ENCODE results near the gene DDX18.

DDX18 gene

GRCh38 chr2:117854610-117855009 is 40.1 kb downstream of the DDX18 start:
- no peaks in the 10 kb centered on the region for H3K79me2 ChIP-seq (ENCODE audit: insufficient read depth, low read length)
- H3K9ac ChIP-seq (ENCODE audit: low read length) = no peak overlapping the region
- no peak overlapping the region for H3K4me3 ChIP-seq (ENCODE audit: insufficient read depth, low read length, poor library complexity, severe bottlenecking)
- TF ChIP-seq CTCF (IDR thresholded peaks at IDR 0.05; ENCODE audit: insufficient read depth, low read length, poor library complexity, severe bottlenecking) (no peak), EZH2phosphoT487 (conservative IDR thresholded peaks at IDR 0.05; ENCODE audit: low read length) (no peak)
- no peaks in the 10 kb centered on the region for H3K27me3 ChIP-seq (ENCODE audit: low read length)
- no peaks in the 10 kb centered on the region for H4K20me1 ChIP-seq (ENCODE audit: low read depth, low read length)
- no peak overlapping the region for H3K4me2 ChIP-seq (ENCODE audit: low read depth, low read length, poor library complexity, severe bottlenecking)
- no peaks in the 10 kb centered on the region for H3K9me3 ChIP-seq (ENCODE audit: insufficient read depth, low read length)
- H3F3A ChIP-seq (ENCODE audit: insufficient read depth) = no peaks in the 10 kb centered on the region
- no peak overlapping the region for H3K27ac ChIP-seq (ENCODE audit: low read depth, low read length)
- no peaks in the 10 kb centered on the region for H3K9me2 ChIP-seq (replicated peaks; ENCODE audit: insufficient read depth, low read length)
- no peak overlapping the region for H2AFZ ChIP-seq (ENCODE audit: low read depth, low read length, severe bottlenecking)
- no peaks in the 10 kb centered on the region for H3K36me3 ChIP-seq (ENCODE audit: low read length)

GRCh38 chr2:117855886-117856285 is 41.4 kb downstream of the DDX18 start:
- H3F3A ChIP-seq (ENCODE audit: insufficient read depth) = no peaks in the 10 kb centered on the region
- no peaks in the 10 kb centered on the region for H3K79me2 ChIP-seq (ENCODE audit: insufficient read depth, low read length)
- no peaks in the 10 kb centered on the region for H3K9me3 ChIP-seq (ENCODE audit: insufficient read depth, low read length)
- no peaks in the 10 kb centered on the region for H3K36me3 ChIP-seq (ENCODE audit: low read length)
- no peaks in the 10 kb centered on the region for H3K27me3 ChIP-seq (ENCODE audit: low read length)
- TF ChIP-seq CTCF (IDR thresholded peaks at IDR 0.05; ENCODE audit: insufficient read depth, low read length, poor library complexity, severe bottlenecking) (no peak), EZH2phosphoT487 (conservative IDR thresholded peaks at IDR 0.05; ENCODE audit: low read length) (no peak)
- H3K4me2 ChIP-seq (ENCODE audit: low read depth, low read length, poor library complexity, severe bottlenecking) = no peak overlapping the region
- H3K27ac ChIP-seq (ENCODE audit: low read depth, low read length) = no peak overlapping the region
- H2AFZ ChIP-seq (ENCODE audit: low read depth, low read length, severe bottlenecking) = no peak overlapping the region
- no peaks in the 10 kb centered on the region for H3K9me2 ChIP-seq (replicated peaks; ENCODE audit: insufficient read depth, low read length)
- H4K20me1 ChIP-seq (ENCODE audit: low read depth, low read length) = no peaks in the 10 kb centered on the region
- no peak overlapping the region for H3K4me3 ChIP-seq (ENCODE audit: insufficient read depth, low read length, poor library complexity, severe bottlenecking)
- no peak overlapping the region for H3K9ac ChIP-seq (ENCODE audit: low read length)

- H3K4me2 ChIP-seq (ENCODE audit: low read depth, low read length, poor library complexity, severe bottlenecking) = no peak overlapping the region
- H3K4me3 ChIP-seq (ENCODE audit: insufficient read depth, low read length, poor library complexity, severe bottlenecking) = no peak overlapping the region
- H3K79me2 ChIP-seq (ENCODE audit: insufficient read depth, low read length) = no peaks in the 10 kb centered on the region
- H4K20me1 ChIP-seq (ENCODE audit: low read depth, low read length) = no peaks in the 10 kb centered on the region
- H3K36me3 ChIP-seq (ENCODE audit: low read length) = no peaks in the 10 kb centered on the region
- H3K9me2 ChIP-seq (replicated peaks; ENCODE audit: insufficient read depth, low read length) = no peaks in the 10 kb centered on the region
- no peaks in the 10 kb centered on the region for H3F3A ChIP-seq (ENCODE audit: insufficient read depth)
- H2AFZ ChIP-seq (ENCODE audit: low read depth, low read length, severe bottlenecking) = no peak overlapping the region
- TF ChIP-seq CTCF (IDR thresholded peaks at IDR 0.05; ENCODE audit: insufficient read depth, low read length, poor library complexity, severe bottlenecking) = no peak
- no peak for TF ChIP-seq EZH2phosphoT487 (conservative IDR thresholded peaks at IDR 0.05; ENCODE audit: low read length)
- H3K27ac ChIP-seq (ENCODE audit: low read depth, low read length) = no peak overlapping the region
- H3K9me3 ChIP-seq (ENCODE audit: insufficient read depth, low read length) = no peaks in the 10 kb centered on the region
- H3K9ac ChIP-seq (ENCODE audit: low read length) = no peak overlapping the region
- no peaks in the 10 kb centered on the region for H3K27me3 ChIP-seq (ENCODE audit: low read length)
Measured at GRCh38 chr2:117856415-117857210, 42.1 kb downstream of the DDX18 start.
